Measurements from ENCODE around the gene HDAC4.
"Not testable (repeated sequence)": the region's sequence is repeated elsewhere in the genome, so short reads cannot be mapped to it uniquely, and the experiment has no call there.

HDAC4 gene

GRCh38 chr2:239085201-239085992 lies 315.4 kb downstream of the HDAC4 start:
- no peak for DNase-seq (ENCODE audit: low spot score)

GRCh38 chr2:239084007-239084406 lies 316.8 kb downstream of the HDAC4 start:
- DNase-seq (ENCODE audit: low spot score): no peak

DNA sequence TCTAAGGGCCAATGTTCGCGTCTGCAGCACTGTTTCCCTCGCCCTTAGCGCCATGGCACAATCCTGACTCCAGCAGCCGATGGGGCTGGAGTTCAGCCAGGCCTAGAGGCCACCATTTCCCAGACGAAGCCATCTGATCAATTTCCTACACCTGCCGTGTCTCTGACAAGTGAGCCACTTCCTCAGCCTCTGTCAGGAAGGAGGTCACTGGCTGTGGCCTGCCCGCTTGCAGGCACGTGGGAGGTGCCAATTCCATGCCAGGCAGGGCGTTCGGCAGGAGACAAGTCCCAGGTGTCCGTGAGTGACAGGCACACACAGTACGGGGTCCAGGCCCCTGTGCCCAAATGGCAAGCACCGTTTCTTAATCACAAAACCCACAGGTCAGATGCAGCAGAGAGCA lies 318.4 kb downstream of the HDAC4 start:
- DNase-seq (ENCODE audit: low spot score): no peak

DNA sequence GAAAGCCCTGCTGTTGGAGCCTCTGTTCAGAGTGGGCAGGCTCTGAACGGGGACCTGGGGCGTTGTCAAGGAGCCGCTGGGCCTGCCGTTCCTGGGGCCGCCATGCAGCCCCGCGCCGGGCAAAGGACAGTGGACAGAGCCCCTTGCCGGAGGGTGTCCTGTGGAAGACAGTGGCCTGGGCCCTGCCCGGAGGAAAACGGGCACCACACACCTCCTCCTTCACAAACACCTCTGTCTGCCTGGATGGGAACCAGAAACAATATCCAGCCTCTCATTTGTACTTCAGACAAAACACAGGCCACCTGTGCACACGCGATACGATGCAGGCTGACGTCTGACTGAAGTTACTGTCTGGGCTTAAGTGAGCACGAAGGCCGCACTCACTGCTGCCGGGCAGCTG lies 319.2 kb downstream of the HDAC4 start:
- no peak for DNase-seq (ENCODE audit: low spot score)

DNA sequence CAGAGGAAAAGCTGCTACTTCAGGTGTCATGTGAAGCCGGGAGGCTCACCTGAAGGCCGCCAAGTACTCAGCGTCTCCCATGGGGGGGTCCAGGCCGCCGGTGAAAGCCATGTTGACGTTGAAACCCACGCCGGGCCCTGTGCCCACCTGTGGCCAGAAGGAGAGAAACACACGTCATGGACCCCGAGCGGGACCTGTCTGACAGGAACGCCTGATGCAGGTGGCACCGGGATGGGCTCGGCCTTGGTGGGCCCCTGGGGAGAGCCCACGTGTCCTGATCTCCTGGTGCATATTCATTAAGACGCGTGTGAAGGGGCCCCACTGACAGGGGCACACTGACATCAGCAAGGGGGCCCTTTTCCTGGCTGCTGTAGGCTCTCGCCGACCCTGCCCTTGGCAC lies 319.8 kb downstream of the HDAC4 start:
- no peak for DNase-seq (ENCODE audit: low spot score)

GRCh38 chr2:239079671-239080294 lies 321.0 kb downstream of the HDAC4 start:
- DNase-seq (ENCODE audit: low spot score): no peak

DNA sequence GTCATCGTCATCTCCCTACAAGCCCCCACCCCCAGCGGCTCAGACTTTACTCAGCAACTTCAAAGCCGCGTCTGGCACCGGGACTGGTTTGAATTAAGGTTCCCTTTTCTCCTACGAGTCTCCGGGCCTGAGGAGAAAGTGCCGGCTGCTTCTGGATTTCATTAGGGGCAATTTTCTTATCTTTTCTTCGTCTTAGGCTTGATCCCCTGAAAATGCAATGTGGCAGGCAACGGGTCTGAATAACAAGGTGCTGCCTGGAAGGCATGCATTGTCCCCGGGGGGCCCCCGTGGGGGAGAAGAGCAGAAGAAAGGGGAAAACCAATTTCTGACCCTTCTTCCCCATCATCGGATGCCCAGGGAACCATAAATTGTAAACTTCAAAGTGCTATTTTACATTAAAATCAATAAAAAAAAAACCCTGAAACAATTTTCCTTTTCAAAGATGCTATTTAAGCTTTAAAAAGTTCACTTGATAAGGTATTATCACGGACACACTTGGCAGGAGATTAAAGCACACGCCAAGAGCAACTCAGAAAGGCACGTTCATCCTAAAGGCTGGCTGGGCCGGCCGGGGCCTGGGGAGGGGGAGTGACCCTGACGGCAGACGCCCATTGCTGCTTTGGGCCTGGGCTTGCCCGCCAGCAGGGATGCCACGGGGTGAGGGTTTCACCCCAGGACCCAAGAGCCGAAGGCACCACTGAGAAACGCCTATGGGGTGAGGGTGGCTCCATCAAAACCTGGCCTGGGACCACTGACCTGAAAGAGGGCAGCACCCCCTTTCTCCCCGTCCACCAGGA lies 322.5 kb downstream of the HDAC4 start:
- no peak for DNase-seq (ENCODE audit: low spot score)

DNA sequence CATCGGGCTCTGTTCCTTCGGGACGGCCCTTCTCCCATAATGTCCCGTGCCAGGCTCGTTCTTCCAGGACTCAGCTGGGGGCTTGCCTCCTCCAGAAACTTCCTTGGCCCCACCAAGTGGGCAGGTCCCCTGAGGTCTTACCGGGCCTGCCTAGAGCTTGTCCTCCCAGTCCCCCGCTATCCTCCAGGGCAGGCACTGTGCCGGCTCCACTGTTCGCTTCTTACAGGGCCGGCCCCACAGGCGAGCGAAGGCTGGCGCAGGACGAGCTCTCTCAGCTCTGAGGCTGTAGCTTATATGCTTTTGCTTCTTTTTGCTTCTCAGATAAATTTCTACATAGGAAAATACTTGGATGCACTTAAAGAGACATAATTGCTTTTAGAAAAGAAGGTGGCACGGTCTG lies 323.6 kb downstream of the HDAC4 start:
- no peak for DNase-seq (ENCODE audit: low spot score)

- DNase-seq (ENCODE audit: low spot score): no peak
These were observed 324.7 kb downstream of the HDAC4 start for GRCh38 chr2:239075918-239076758.

GRCh38 chr2:239073745-239074530 lies 326.9 kb downstream of the HDAC4 start:
- DNase-seq (ENCODE audit: low spot score): no peak

GRCh38 chr2:239073270-239073669 lies 327.6 kb downstream of the HDAC4 start:
- no peak for DNase-seq (ENCODE audit: low spot score)

GRCh38 chr2:239072786-239073185 lies 328.0 kb downstream of the HDAC4 start:
- no peak for DNase-seq (ENCODE audit: low spot score)

DNA sequence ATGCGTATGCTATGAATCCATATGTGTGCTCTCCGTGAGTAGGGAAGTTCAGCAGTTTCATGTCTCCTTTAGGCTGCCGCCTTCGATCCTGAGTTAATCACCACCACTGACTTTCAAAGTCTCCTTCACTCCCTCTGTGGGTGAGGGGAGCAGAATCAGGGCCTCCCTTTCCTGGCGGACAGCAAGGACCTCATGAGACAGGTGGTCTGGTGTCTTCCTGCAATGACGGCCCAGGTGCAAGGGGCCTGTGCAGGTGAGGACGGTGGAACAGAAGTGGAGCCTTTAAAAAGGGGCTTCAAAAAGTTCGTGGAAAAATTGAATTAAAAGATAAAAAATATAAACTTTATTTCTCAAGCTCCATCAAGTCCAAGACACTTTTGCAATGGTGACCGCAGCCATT lies 330.4 kb downstream of the HDAC4 start:
- DNase-seq (ENCODE audit: low spot score): no peak

GRCh38 chr2:239069362-239070333 lies 331.2 kb downstream of the HDAC4 start:
- not testable (repeated sequence) for DNase-seq (ENCODE audit: low spot score)

DNA sequence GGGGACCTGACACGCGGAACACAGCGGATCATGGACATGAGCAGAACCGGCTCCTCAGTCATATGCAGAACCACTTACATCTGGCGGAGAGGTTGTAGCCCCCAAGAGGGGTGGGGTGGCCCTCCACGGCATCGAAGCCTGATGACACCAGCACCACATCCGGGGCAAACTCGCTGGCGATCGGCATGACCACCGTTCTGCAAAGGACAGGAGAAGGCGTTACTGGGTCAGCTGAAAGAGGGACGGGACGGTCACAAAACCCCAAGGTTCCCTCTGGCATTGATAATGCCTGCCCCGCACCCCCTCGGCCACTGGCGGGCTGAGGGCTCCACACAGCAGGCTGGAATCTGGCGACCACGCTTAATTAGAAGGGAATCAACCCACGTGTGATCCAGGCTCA lies 332.4 kb downstream of the HDAC4 start:
- DNase-seq (ENCODE audit: low spot score): no peak

DNA sequence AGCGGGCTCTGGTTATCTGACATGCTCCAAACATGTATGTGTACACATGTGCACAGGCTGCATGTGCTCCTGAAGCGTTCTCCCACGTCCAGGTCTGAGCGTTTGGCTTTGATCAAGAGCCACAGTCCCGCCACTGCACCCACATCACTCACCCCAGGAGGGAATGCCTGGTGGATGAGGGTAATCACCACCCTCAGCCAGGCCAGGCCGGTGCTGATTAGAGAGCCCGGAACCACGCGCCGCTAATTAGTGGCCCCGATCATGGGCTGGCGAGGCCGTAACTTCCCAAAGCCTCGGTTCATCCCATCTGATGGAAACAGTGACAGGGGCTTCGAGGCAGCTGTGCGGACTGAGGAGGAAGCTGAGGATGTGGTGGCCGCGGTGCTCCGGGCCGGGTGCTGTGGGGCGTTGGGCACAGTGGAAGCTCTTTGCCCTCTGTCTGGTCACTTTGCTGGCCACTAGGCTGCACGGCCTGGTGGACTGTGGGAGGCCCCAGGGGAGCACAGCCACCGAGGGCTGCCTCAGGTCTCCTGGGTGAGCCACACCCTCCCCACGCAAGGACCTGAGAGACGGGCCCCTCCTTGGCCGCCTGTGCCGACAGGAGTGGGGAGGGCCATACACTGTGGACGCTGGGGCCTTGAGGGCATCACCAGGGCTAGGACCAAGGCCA lies 333.5 kb downstream of the HDAC4 start:
- DNase-seq (ENCODE audit: low spot score): no peak

- no peak for DNase-seq (ENCODE audit: low spot score)
These were observed 334.2 kb downstream of the HDAC4 start for GRCh38 chr2:239066597-239066996.

DNA sequence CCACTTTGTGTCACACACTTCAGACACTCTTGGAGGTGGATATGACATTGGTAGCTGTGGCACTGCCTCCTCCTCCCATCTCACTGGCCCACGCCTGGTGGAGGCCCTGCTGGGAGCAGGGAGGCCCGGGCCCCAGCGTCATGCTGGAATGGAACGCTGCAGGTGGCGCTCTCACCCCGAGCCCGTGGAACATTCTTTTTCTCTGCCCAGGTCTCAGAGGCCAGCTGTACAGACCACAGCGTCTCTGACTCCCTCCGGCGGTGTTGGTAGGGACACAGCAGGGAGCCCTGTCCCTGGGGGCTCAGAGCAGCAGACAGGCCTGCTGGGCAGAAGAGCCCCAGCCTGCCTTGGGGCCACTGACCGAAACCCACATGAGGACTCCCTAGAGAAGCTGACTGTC lies 334.9 kb downstream of the HDAC4 start:
- DNase-seq (ENCODE audit: low spot score): no peak

DNA sequence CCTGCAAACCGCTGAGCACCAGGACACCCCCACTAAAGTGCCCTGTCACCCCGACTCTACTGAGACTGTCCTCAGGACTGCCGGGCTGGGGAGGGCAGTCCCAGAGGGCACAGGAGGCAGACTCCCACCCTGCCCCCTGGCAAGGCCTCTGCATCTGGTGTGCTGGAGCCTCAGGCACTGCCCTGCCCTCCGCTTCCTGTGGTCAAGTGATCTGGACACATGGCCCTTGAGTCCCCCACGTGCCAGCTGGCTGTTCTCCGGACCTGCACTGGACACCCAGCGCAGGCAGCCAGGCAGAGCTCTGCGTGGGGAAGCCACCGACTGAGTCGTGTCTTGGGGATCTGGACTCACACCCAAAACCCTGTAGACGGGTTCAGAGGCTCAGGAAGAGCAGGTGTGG lies 335.3 kb downstream of the HDAC4 start:
- no peak for DNase-seq (ENCODE audit: low spot score)

DNA sequence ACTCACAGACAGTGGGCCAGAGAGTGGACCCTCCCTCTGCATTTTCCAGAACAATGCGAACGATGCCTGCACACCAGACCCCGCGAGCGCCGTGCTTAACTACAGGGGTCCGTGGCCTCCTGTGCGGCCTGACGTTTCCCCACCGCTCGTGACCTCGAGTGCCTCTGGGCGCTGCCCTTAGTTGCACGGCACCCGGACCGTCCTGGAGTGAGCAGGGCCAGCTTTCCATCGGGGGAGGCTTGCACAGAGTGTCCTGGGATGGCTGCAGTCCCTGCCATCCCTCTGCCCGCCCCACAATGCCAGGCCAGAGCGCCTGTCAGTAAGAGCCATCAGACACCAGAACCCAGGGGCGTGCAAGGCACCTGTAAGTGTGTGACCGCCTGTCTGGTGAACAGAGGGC lies 335.9 kb downstream of the HDAC4 start:
- DNase-seq (ENCODE audit: low spot score): no peak
